ENCODE results near the gene RSAD1.

- TF ChIP-seq CTCF (conservative IDR thresholded peaks at IDR 0.05) (no peak), ZFX (IDR thresholded peaks at IDR 0.05) (no peak)
Observed at GRCh38 chr17:50514388-50514787, 35.7 kb downstream of the RSAD1 start.

Measured in C4-2B (cell line).